PC-3 (cell line): ENCODE measurements around the gene LRRC74A.

Source experiments
- EZH2 ChIP-seq: fragments of 300-600 bp; sonication (generic); IDR thresholded peaks from one replicate; pipeline ENCODE4 v1.6.1; 2017; ENCODE audit warnings: antibody characterized with exemption, mild to moderate bottlenecking, low read length; ENCODE audit not compliant: unreplicated experiment
- TF ChIP-seq, protein P1 (sequence below): fragments of 300-600 bp; sonication (generic); conservative IDR thresholded peaks from 2 replicates; pipeline ENCODE4 v1.5.1; 2017; ENCODE audit warnings: antibody characterized with exemption, low read depth, mild to moderate bottlenecking, low read length

DNA sequence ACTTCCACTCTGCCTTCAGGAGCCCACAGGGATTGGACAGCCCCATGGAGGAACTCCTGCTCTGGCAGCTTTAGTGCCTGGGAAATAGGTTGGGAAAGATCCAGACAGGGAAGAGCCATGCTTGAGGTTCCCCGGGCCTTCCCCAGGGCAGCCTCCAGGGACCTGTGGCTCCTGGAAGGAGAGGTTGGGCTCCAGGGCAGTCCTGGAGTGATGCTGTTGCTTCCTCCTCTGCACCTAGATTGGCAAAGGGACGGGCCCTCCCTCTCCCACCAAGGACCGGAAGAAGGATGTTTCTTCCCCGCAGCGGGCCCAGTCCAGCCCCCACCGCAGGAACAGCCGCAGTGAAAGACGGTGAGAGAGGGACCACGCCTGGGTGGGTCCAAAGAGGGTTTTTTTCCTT lies 48.5 kb upstream of the LRRC74A start:
- TF ChIP-seq, protein P1, sequence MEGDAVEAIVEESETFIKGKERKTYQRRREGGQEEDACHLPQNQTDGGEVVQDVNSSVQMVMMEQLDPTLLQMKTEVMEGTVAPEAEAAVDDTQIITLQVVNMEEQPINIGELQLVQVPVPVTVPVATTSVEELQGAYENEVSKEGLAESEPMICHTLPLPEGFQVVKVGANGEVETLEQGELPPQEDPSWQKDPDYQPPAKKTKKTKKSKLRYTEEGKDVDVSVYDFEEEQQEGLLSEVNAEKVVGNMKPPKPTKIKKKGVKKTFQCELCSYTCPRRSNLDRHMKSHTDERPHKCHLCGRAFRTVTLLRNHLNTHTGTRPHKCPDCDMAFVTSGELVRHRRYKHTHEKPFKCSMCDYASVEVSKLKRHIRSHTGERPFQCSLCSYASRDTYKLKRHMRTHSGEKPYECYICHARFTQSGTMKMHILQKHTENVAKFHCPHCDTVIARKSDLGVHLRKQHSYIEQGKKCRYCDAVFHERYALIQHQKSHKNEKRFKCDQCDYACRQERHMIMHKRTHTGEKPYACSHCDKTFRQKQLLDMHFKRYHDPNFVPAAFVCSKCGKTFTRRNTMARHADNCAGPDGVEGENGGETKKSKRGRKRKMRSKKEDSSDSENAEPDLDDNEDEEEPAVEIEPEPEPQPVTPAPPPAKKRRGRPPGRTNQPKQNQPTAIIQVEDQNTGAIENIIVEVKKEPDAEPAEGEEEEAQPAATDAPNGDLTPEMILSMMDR: no peak
- TF ChIP-seq EZH2: no peak
